GM12865 (cell line): ENCODE measurements around the gene B4GALNT4.
"Not testable (repeated sequence)": the region's sequence is repeated elsewhere in the genome, so short reads cannot be mapped to it uniquely, and the experiment has no call there.

Source experiments
- DNase-seq: peaks from one replicate; pipeline ENCODE4 v3.0.0; 2010; ENCODE audit warnings: low read depth
- H3K4me3 ChIP-seq: 2 replicates; pipeline ENCODE4 v1.5.1; 2011; ENCODE audit warnings: mild to moderate bottlenecking, low read depth, low read length, control low read depth
- TF ChIP-seq, protein P1 (sequence below): IDR thresholded peaks from 2 replicates; pipeline ENCODE4 v1.5.1; 2011; ENCODE audit warnings: low read length, control low read depth, low read depth, inconsistent platforms; ENCODE audit not compliant: insufficient read depth; ENCODE audit errors: missing control alignments

B4GALNT4 gene

GRCh38 chr11:398826-399225, 29.5 kb downstream of the B4GALNT4 start:
- TF ChIP-seq, protein P1, sequence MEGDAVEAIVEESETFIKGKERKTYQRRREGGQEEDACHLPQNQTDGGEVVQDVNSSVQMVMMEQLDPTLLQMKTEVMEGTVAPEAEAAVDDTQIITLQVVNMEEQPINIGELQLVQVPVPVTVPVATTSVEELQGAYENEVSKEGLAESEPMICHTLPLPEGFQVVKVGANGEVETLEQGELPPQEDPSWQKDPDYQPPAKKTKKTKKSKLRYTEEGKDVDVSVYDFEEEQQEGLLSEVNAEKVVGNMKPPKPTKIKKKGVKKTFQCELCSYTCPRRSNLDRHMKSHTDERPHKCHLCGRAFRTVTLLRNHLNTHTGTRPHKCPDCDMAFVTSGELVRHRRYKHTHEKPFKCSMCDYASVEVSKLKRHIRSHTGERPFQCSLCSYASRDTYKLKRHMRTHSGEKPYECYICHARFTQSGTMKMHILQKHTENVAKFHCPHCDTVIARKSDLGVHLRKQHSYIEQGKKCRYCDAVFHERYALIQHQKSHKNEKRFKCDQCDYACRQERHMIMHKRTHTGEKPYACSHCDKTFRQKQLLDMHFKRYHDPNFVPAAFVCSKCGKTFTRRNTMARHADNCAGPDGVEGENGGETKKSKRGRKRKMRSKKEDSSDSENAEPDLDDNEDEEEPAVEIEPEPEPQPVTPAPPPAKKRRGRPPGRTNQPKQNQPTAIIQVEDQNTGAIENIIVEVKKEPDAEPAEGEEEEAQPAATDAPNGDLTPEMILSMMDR: no peak
- H3K4me3 ChIP-seq: no peak overlapping the region
- no peak for DNase-seq

DNA sequence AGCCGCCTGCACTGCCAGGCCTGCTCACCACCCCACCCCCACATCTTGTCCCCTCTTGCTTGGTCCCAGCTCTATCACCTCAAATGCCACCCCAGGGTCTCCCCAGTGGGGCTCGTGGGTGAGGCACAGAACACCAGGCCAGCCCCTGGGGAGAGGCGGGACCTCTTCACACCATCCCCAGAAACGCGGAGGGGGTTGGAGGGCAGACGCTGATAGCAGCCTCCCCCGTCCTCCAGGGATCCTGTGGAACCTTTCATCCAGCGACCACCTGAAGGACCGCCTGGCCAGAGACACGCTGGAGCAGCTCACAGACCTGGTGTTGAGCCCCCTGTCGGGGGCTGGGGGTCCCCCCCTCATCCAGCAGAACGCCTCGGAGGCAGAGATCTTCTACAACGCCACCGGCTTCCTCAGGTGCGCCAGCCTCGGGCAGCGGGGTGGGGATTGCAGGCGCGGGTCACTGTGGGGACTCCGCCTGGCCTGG, 30.5 kb downstream of the B4GALNT4 start:
- H3K4me3 ChIP-seq: no peak overlapping the region
- DNase-seq: no peak
- TF ChIP-seq, protein P1: no peak

- DNase-seq: no peak
- no peak overlapping the region for H3K4me3 ChIP-seq
- TF ChIP-seq, protein P1: no peak
Measured at GRCh38 chr11:400241-400689, 31.0 kb downstream of the B4GALNT4 start.

- not testable (repeated sequence) for H3K4me3 ChIP-seq
Measured at GRCh38 chr11:401196-401595, 31.9 kb downstream of the B4GALNT4 start.

DNA sequence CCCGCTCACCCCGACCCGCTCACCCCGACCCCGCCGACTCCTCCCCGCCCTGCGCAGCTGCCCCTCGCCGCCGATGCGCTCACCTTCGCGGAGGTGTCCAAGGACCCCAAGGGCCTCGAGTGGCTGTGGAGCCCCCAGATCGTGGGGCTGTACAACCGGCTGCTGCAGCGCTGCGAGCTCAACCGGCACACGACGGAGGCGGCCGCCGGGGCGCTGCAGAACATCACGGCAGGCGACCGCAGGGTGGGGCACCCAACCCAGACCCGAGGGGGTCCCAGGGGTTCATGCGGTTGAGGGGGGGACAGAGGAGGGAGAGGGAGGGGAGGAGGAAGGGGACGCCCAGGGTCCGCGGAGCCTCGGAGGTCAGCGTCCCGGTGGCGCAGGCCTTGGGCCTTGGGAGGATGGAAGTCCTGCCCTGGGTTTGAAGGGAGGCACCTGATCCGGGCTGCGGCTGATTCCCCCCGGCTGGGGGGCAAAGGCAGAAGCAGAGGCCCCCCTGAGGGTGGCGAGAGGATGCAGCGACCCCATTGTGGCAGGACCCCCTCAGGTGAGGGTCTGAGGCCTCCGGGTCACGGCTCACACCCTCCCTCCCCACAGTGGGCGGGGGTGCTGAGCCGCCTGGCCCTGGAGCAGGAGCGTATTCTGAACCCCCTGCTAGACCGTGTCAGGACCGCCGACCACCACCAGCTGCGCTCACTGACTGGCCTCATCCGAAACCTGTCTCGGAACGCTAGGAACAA, 33.9 kb downstream of the B4GALNT4 start:
- TF ChIP-seq, protein P1: no peak

More at GRCh38 chr11:401196-401595, 31.9 kb downstream of the B4GALNT4 start:
- not testable (repeated sequence) for DNase-seq

DNA sequence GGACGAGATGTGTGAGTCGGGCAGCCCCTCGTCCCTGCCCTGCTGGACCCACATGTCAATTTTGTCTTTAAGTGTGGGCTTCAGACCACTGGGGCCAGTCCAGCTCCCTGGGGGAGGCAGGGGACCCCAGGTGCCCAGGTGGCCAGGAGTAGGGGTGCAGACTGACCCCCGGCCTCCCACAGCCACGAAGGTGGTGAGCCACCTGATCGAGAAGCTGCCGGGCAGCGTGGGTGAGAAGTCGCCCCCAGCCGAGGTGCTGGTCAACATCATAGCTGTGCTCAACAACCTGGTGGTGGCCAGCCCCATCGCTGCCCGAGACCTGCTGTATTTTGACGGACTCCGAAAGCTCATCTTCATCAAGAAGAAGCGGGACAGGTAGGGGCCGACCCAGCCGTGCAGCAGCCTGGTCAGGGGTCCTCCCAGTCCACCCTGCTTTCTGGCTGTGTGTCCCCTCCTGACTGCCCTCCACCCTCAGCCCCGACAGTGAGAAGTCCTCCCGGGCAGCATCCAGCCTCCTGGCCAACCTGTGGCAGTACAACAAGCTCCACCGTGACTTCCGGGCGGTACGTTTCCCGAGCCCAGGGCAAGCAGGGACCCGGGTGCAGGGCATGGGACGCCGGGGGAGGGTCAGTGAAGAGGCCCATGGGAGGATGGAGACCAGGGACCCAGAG, 34.6 kb downstream of the B4GALNT4 start:
- no peak for DNase-seq
- TF ChIP-seq, protein P1: no peak
- H3K4me3 ChIP-seq: no peak overlapping the region

More for the DNA sequence above, 33.9 kb downstream of the B4GALNT4 start:
- H3K4me3 ChIP-seq: no peak overlapping the region
- no peak for DNase-seq

- no peak for DNase-seq
- TF ChIP-seq, protein P1: no peak
- no peak overlapping the region for H3K4me3 ChIP-seq
Measured at GRCh38 chr11:404551-405264, 35.4 kb downstream of the B4GALNT4 start.
